ENCODE data around the gene CUX1. TPM values are rescaled to one million over a fixed set of nuclear protein-coding genes. Genes with fewer than 3 reads are reported as not detected.

The CUX1 gene
- total RNA-seq, 1 donor from 2014 or later: 101 TPM

DNA sequence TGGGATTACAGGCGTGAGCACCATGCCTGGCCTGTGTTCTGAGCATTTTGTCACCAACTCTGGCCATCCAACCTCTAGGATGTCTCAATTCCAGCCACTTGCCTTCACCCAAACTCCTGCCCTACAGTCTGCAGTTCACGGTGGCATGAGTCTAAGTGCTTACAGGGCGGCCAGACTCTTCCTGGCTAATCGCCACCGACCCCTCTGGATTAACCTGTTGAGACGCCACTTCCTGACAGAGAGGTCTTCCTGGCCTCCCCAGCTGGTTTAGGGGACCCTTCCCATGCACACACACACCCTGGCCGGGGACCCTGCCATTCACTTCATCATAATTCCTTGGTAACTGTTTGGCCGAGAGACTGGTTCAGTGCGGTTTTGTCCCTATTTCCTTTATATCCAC lies 257.7 kb downstream of the CUX1 start:
- Histone ChIP-seq H3K36me3 (peaks cover 6 to 29% of the 10 kb centered on the region in 2 donors), H3K4me1 (no peaks in the 10 kb centered on the region), H3K27ac (no peak overlapping the region), H3K27me3 (no peaks in the 10 kb centered on the region), H3K4me3 (no peak overlapping the region), H3K9me3 (no peaks in the 10 kb centered on the region)
- TF ChIP-seq, protein P1, sequence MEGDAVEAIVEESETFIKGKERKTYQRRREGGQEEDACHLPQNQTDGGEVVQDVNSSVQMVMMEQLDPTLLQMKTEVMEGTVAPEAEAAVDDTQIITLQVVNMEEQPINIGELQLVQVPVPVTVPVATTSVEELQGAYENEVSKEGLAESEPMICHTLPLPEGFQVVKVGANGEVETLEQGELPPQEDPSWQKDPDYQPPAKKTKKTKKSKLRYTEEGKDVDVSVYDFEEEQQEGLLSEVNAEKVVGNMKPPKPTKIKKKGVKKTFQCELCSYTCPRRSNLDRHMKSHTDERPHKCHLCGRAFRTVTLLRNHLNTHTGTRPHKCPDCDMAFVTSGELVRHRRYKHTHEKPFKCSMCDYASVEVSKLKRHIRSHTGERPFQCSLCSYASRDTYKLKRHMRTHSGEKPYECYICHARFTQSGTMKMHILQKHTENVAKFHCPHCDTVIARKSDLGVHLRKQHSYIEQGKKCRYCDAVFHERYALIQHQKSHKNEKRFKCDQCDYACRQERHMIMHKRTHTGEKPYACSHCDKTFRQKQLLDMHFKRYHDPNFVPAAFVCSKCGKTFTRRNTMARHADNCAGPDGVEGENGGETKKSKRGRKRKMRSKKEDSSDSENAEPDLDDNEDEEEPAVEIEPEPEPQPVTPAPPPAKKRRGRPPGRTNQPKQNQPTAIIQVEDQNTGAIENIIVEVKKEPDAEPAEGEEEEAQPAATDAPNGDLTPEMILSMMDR (IDR thresholded peaks at IDR 0.05): no peak
- intact Hi-C loops (cut with DNase I): no loop called here
- no peak for DNase-seq (ENCODE audit: low spot score in 2 of 2)

DNA sequence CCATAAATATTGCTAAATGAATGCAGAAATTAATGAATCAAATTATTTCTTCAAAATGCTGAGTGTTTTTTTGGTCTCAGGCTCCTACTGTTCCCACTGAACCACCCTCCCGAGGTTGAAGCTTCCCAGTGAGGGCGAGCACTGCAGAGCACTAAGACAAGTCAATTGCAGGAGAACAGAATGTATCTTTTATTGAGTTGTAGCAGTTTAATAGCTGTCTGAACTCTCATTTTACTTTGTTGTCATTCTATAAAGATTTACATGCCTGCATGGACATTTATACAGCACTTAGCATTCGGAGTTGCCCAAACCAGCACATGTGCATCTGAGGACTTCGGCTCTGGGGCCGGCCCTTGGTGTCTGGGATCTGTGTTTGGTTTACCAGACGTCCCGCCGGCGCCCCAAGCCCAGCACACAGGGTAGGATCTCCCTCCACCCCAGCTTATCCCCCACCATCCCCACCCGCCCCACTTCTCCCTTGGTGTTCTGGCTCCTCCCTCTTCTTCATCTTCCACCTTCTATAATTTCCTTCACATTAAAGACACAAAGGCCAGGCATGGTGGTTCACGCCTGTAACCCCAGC lies 258.2 kb downstream of the CUX1 start:
- Histone ChIP-seq H3K4me3 (no peak overlapping the region), H3K4me1 (no peaks in the 10 kb centered on the region), H3K36me3 (peaks cover 6 to 26% of the 10 kb centered on the region in 2 donors), H3K9me3 (no peaks in the 10 kb centered on the region), H3K27me3 (no peaks in the 10 kb centered on the region), H3K27ac (no peak overlapping the region)
- no peak for DNase-seq (ENCODE audit: low spot score in 2 of 2)
- TF ChIP-seq, protein P1 (IDR thresholded peaks at IDR 0.05): no peak
- intact Hi-C loops (cut with DNase I): no loop called here

DNA sequence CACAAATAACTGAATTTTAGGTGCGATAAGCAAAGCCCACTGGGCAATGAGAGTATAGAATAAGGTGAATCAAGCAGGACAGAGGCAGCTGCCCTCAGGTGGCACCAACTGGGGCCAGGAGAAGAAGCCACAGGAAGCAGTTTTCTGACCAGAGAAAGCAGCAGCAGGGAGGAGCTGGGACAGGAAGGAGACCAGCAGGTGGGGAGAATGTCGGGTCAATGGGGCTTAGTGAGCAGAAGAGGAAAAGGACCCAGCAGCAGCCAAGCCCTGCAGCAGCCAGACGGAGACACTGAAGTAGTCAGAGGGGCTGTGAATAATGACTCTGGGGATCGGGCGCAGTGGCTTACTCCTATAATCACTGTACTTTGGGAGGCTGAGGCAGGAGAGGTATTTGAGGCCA lies 259.7 kb downstream of the CUX1 start:
- Histone ChIP-seq H3K27ac (no peak overlapping the region), H3K4me3 (no peak overlapping the region), H3K36me3 (peaks cover 0 to 16% of the 10 kb centered on the region in 2 donors), H3K9me3 (no peaks in the 10 kb centered on the region), H3K27me3 (no peaks in the 10 kb centered on the region), H3K4me1 (no peaks in the 10 kb centered on the region)
- intact Hi-C loops (cut with DNase I): no loop called here
- no peak for DNase-seq (ENCODE audit: low spot score in 2 of 2)
- TF ChIP-seq, protein P1 (IDR thresholded peaks at IDR 0.05): no peak

DNA sequence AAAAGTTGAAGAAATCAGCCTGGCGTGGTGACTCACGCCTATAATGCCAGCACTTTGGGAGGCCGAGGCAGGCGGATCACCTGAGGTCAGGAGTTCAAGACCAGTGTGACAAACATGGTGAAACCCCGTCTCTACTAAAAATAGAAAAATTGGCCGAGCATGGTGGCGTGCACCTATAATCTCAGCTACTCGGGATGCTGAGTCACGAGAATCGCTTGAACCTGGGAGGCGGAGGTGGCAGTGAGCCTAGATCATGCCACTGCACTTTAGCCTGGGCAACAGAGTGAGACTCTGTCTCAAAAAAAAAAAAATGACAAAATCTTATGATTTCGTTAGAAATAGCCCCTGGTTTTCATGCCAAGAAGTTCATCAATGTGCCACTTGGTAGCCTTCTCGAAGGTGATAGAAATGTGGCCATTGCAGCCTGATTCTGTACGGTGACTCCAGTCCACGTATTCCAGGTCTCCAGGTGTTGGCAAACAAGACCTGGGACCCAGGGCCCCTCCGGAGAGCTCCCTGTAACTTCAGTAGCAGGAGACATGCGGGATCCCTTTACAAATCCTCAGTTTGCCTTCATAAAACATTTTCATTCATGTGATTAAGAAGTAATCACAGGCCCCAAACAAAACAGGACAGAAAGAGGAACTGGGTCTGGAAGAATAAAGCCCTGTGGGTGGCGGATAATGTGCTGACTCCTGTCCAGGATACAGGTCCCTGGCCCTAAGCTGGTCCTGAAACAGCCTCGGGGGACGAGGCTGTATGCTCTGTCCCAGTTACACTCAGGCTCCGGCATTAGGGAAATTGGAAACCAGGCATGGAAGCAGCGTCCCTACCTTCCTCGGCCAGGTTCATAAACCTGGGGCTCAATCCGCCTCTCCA lies 262.0 kb downstream of the CUX1 start:
- intact Hi-C loops (cut with DNase I): no loop called here
- TF ChIP-seq, protein P1 (IDR thresholded peaks at IDR 0.05): no peak
- Histone ChIP-seq H3K36me3 (peaks cover 0 to 10% of the 10 kb centered on the region in 2 donors), H3K4me1 (no peaks in the 10 kb centered on the region), H3K27me3 (no peaks in the 10 kb centered on the region), H3K9me3 (peaks cover 0 to 4% of the 10 kb centered on the region in 2 donors), H3K27ac (no peak overlapping the region), H3K4me3 (no peak overlapping the region)
- no peak for DNase-seq (ENCODE audit: low spot score in 2 of 2)

DNA sequence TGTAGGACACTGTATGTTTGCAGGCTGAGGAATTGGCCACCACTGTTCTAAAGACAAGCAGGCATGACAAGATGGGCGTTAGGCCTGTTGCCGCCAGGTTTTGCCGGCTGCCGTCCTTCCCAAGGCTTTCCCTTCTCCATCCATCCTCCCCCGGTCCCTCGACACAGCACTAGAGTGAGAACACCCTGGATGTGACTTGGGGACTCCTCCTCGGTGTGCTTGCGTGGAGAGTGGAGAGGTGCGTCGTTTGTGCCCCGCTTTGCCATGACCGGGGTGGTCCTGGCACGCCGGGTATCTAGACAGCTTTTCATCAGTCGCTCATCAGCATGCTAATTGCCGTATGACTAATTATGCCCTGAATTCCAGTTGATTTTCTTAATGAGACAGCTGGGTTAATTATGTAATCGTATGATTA lies 262.6 kb downstream of the CUX1 start:
- no peaks in the 10 kb centered on the region for H3K4me1 ChIP-seq
- intact Hi-C loops (cut with DNase I): no loop called here
- DNase-seq (ENCODE audit: low spot score in 2 of 2): no peak
- no peaks in the 10 kb centered on the region for H3K27me3 ChIP-seq
- peaks cover 0 to 4% of the 10 kb centered on the region in 2 donors for H3K9me3 ChIP-seq
- no peak overlapping the region for H3K4me3 ChIP-seq
- TF ChIP-seq, protein P1 (IDR thresholded peaks at IDR 0.05): no peak
- H3K27ac ChIP-seq: no peak overlapping the region
- peaks cover 0 to 10% of the 10 kb centered on the region in 2 donors for H3K36me3 ChIP-seq
